Right forelimb (tissue), 1 donor: Measurements from ENCODE around the gene MCU.
"Not testable (repeated sequence)": the region's sequence is repeated elsewhere in the genome, so short reads cannot be mapped to it uniquely, and the experiment has no call there.

ENCODE experiments used
- DNase-seq: peaks from one replicate; pipeline ENCODE4 v3.0.0-alpha.2; 2018

Gene MCU

GRCh38 chr10:72732521-72732920, 40.6 kb downstream of the MCU start:
- DNase-seq = no peak

GRCh38 chr10:72733989-72734388, 42.0 kb downstream of the MCU start:
- DNase-seq = no peak

GRCh38 chr10:72735288-72735936, 43.5 kb downstream of the MCU start:
- no peak for DNase-seq

- no peak for DNase-seq
Measured at GRCh38 chr10:72736176-72736827, 44.4 kb downstream of the MCU start.

GRCh38 chr10:72736828-72737220, 44.9 kb downstream of the MCU start:
- DNase-seq = no peak

- not testable (repeated sequence) for DNase-seq
Measured at GRCh38 chr10:72737357-72737756, 45.4 kb downstream of the MCU start.

GRCh38 chr10:72738486-72738885, 46.5 kb downstream of the MCU start:
- no peak for DNase-seq

- DNase-seq = no peak
Measured at GRCh38 chr10:72740528-72740927, 48.6 kb downstream of the MCU start.

GRCh38 chr10:72742092-72742491, 50.1 kb downstream of the MCU start:
- no peak for DNase-seq

- no peak for DNase-seq
Measured at GRCh38 chr10:72742797-72743196, 50.9 kb downstream of the MCU start.

- no peak for DNase-seq
Measured at GRCh38 chr10:72744566-72744965, 52.6 kb downstream of the MCU start.

GRCh38 chr10:72746426-72747363, 54.8 kb downstream of the MCU start:
- no peak for DNase-seq

- DNase-seq = no peak
Measured at GRCh38 chr10:72747521-72747920, 55.6 kb downstream of the MCU start.

- no peak for DNase-seq
Measured at GRCh38 chr10:72753760-72754231, 61.9 kb downstream of the MCU start.

GRCh38 chr10:72754275-72755032, 62.5 kb downstream of the MCU start:
- DNase-seq = no peak

GRCh38 chr10:72756674-72757385, 64.9 kb downstream of the MCU start:
- DNase-seq = no peak

GRCh38 chr10:72757732-72758131, 65.8 kb downstream of the MCU start:
- DNase-seq = no peak

- not testable (repeated sequence) for DNase-seq
Measured at GRCh38 chr10:72758930-72759329, 67.0 kb downstream of the MCU start.

GRCh38 chr10:72759584-72759983, 67.6 kb downstream of the MCU start:
- no peak for DNase-seq

- no peak for DNase-seq
Measured at GRCh38 chr10:72761498-72761897, 69.6 kb downstream of the MCU start.

- DNase-seq = no peak
Measured at GRCh38 chr10:72762042-72762441, 70.1 kb downstream of the MCU start.

GRCh38 chr10:72763201-72763600, 71.3 kb downstream of the MCU start:
- DNase-seq = no peak
